CD4-positive, alpha-beta T cell treated with Interleukin-1 beta for 1 hour (primary cell): ENCODE results near the gene TUSC1.
A peak's percentile ranks its signal among the peaks of the same experiment; 100 is the strongest.
"Not testable (repeated sequence)": the region's sequence is repeated elsewhere in the genome, so short reads cannot be mapped to it uniquely, and the experiment has no call there.

ENCODE experiments used
- DNase-seq, 2 donors: peaks; one replicate each; pipeline ENCODE4 v3.0.0-alpha.2; 2020 to 2022

Gene TUSC1

DNA sequence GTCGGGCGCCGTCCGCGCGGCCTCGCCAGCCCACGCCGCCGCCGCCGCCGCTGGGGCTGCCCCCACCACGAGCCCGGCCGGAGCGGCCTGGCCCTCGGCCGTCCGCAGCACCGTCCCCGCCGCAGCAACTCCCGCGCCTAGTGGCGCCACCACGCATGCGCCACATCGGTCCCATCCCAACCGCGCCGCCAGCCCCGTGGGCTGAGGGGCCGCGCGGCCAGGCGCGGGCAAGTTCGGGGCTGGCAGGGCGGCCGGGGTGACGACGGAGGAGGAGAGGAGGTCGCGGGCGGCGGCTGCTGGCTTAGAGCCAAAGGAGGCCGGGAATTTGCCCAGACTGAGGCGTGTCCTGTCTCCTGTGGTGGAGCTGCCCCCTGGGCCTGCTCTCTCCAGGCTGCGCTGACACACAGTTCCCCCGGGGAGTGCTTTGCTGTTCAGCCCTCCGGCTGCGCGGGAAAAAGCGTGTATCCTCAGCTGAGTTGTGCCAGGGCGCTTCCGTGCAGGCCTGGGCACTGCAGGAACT is at the start of gene TUSC1:
Gene TUSC1 (minus strand): TSS at position 298 of the 520 bp plus-strand sequence. CDS start 132 bp downstream, at position 166.
- peak in 1 of 2 donors; percentile 27 for DNase-seq

DNA sequence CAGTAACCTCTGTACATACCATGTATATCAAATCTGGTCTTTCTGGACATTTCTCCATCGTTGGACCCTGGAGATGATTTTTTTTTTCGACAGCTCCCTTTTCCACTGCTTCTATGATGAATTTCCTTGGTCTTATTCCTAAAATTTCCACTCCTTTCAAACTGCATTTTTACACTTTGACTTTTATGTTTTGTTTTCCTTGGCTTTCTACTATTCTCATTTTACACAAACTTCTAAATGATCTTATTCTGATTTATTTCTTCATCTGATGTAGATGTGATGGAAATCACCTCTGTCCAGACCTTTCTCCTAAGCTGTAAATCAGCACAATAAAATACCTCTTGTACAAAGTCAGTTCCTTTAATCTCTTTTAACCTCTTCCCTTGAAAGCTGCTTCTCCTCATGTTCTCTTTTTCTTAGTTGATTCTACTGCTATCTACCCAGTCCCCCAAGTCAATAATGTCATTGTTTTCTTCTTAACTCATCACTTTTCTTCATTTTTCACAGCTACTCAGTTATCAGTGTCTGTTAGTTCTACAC is 48.7 kb upstream of the TUSC1 start:
- no peak for DNase-seq

DNA sequence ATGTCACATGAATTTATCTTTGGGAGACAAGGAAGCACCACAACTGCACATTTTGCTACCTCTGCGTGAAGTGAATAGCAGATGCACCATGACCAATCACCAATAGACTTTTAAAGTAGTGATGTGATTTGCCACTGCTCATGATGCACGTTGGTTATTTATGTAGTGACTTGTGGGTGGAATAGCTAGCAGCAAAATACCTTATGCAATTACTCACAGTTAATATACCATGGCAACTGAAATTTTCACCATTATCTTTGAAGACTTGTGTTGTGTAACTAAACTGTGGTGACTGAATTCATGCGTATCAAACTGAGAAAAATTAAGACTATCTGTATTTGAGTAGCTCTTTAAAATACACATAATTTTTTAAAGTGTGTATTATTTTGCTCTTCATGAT is 46.2 kb upstream of the TUSC1 start:
- DNase-seq = no peak

DNA sequence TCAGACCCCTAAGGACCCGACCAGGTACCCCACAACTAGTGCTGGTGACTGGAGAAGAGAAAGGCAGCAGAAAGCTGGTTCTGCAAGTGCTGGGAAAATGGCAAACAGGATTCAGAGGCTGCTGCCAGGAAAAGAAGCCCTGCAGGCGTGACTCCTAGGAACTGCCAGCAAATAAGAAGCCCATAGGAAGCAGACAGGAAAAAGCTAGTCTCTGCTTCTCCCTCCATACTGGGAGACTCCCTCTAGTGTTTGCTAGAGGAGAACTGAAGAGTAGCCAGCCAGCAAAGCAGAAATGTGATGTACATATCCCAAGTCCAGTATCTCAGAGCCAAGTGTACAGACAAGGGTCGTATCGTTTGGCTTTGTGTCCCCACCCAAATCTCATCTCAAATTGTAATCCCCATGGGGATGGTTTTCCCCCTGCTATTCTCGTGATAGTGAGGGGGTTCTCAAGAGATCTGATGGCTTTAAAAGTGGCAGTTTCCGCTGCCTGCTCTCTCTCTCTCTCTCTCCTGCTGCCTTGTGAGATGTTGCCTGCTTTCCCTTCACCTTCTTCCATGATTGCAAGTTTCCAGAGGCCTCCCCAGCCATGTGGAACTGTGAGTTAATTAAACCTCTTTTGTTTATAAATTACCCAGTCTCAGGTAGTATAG is 38.1 kb upstream of the TUSC1 start:
- DNase-seq = no peak

DNA sequence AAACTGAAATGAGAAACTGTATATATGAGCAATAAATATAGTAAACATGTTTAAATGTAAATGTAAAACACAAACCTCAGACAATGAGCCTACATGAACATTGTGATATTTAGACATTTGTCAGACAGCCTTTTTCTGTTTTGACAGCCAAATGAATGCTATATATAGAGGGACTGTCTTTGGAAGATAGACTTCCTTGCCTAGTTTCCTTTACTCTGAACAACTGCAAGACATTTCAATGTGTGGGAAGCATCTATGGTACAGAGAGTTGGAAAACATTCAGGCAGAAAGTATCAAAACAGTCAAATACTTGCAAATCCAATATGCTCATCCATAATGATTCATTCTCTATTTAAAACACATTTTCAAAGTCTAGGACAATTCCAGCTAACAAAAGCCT is 31.7 kb upstream of the TUSC1 start:
- DNase-seq = no peak

DNA sequence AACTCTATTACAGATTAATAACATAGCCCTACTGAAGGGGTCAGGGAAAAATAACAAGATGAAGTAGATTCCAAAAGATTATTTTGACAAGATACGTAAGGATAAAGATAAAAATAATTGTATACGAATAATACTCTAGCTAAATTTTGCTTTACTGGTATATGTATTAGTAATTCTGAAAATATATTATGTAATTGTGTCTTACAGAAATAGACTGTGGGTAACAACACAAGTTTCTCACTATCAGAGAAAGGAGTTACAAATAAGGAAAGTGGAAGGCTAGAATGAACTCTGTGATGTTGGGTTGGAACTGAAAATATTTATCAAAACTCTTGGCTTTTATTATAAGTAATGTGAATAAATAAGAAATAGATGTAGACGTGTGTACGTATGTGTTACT is 26.6 kb upstream of the TUSC1 start:
- DNase-seq = no peak

DNA sequence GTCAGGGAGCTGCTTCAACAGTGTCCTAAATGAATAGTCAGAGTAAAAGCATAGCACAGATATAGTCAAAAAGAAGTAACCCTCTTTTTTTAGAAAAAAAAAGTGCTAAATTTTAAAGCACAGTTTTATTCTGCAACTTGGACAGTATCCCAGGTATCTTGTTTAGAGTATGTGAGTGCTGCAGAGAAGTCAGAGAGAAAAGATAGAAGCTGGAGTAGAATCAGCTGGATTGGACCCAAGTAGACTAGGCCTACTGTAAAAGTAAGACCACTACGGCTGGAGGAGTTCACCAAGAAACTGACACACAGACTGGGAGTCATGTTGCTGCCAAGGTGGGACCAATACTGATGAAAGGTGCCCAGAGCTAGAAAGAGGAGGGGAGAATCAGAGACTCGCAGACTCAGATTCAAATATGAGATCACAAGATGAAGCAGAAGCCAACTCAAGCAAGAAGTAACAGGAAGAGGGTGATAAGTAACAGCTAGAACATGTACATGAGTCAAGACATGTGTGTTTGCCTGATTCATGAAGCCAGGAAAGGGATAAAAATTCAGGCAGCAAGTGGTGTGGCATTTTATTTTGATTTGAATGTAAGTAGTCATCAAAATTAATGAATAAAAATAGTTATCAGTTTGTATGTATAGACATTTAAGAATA is 25.6 kb upstream of the TUSC1 start:
- DNase-seq = no peak

DNA sequence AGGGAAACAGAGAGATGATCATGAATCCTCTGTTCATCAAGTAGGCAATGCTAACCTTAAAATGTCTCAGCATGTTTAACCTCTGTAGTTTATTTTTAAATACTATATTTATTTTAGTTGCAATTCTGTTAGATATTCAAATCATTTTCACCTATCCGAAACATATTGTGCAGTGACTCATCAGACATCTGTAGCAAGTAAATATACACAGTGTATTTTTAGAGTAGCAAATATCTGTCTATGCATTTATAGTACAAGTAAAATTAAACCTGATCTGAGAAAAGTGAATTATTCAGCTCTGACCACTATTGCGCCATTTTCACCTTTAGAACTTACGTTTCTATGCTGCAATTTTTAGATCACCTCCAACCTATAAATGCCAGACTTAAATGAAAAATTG is 24.3 kb upstream of the TUSC1 start:
- no peak for DNase-seq

DNA sequence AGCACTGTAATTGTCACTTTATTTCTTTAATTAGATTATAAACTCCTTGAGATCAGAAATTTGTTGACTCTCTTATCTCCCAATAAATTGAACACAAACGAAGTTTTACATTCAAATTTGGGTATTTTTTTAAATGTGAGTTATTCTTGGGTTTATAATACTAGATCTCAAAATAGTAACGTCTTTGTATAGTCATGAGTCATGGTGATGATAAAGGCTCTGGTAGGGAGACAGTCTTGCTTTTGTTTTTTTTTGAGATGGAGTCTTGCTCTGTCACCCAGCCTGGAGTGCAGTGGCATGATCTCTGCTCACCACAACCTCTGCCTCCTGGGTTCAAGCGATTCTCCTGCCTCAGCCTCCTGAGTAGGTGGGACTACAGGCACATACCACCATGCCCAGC is 22.7 kb upstream of the TUSC1 start:
- not testable (repeated sequence) for DNase-seq

DNA sequence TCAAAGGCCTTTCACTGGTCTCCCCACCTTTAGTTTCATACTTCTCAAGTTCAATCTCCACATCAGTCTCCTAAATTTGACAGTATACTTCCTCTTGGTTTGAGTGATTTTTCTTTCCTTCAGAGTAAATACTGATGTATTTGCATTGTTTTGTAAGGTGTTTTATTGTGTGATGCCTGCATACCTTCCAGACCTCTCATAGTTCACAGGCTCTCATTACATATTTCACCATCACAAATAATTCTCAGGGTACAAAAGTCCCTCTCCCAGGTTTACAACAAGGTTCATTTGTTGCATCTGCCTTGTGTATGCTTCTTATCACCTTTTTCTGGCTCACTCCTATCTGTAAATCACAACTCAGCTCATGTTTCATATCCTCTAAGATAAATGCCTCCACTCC is 22.2 kb upstream of the TUSC1 start:
- no peak for DNase-seq

DNA sequence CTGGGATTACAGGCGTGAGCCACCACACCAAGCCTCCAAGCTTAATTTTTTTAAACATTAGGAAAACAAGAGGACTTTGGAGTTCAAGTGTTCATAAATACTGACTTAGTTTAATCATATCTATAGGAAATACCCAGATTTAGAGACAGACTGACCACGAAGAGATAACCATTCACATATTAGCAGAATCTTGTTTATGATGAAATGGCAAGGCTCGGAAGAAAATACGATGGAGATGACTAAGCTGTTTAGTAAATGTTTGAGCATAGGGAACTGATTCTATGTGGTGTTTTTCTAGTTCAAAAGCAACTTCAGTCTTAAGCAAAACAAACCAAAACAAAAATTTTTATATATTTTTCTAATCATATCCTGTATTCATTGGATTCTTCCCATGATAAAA is 13.5 kb upstream of the TUSC1 start:
- no peak for DNase-seq

DNA sequence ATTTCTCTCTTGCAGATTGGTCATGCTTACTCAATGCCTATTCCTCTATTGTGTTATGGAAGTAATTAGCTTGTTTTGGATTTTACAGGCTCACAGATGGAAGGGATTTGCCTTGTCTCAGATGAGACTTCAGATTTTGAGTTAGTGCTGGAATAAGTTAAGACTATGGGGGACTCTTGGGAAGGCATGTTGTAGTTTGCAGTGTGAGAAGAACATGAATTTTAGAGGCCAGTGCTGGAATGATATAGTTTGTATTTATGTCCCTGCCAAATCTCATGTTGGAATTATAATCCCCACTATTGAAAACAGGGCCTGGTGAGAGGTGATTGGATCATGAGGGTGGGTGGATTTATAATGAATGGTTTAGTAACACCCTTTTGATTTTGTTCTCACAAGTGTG is 6.1 kb upstream of the TUSC1 start:
- no peak for DNase-seq

DNA sequence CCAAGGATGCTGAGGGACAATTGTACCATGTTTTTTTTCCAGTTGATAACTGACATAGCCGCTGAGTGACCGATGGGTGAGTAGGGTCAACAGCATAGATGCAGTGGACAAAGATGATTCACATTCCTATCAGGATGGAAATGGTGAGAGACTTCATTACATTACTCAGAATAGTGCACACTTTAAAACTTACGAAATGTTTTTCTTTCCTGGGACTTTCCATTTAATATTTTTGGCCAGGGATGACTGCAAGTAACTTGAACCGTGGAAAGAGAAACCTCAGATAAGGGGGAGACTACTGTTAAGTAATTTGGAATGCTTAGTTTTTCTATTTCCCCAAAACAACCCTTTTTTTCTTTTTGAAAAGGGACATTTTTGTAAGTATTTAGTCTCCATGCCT is 3.0 kb upstream of the TUSC1 start:
- no peak for DNase-seq

DNA sequence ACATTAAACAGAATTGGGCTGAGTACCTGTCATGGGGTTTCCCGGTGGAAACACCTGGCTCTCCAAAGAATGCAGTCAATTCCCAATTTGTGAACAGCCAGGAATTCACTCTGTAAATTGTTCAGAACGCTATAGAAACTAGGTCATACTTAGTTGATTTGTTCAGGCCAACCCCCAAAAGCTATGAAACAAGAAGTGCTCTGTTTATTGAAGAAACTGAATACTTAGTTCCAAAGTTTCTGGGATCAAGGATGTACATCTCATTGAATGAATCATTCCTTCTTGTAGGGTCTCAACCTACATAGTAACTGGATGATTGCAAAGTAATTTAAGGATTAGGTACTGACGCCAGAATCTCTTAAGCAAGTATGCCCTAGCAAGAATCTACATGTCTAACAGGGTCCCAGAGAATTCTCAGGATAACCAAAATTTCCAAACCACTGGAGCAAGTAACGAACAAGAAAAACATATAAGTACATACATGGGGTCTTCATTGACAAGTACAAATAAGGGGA is 659 bp upstream of the TUSC1 start:
- no peak for DNase-seq

DNA sequence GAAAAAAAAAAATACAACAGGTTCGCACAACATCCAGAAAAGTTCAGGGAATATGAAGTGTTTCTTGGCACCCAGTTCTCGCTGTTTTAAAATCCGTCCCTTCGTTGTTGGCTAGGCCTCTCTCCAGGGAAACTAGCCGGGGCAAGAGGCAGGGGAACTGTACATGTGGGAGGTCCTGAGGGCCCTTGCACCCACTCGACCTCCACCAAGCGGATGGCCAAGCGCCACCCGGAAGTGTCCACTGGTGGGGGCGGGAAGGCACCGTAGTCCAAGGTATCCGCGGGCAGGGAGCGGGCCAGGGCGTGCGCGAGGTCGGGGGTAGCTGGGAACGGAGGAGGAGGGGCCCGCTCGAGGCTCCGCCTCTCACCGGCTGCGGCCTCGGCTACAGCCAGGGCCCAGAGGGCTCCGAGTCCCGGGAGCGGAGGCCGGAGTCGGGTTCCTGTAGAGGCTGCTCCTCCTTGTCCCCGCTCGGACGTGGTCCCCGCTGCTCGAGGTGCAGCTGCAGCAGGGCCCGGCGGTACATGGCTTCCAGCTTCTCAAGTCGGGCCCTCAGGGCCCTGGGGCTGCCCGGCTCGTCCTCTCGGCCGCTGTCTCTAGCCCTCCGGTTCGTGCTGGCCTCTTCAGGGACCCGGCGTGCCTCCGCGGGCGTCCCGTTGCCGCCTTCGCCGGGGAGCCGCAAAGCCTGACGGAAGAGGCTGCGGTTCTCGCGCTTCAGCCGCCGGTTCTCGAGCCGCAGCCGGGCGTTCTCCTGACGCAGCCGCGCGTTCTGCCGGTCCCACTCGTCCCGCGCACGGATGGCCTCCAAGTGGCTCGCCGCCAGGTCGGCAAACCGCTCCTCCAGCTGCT is 720 bp downstream of the TUSC1 start:
- DNase-seq = peak in 1 of 2 donors; percentile 14

DNA sequence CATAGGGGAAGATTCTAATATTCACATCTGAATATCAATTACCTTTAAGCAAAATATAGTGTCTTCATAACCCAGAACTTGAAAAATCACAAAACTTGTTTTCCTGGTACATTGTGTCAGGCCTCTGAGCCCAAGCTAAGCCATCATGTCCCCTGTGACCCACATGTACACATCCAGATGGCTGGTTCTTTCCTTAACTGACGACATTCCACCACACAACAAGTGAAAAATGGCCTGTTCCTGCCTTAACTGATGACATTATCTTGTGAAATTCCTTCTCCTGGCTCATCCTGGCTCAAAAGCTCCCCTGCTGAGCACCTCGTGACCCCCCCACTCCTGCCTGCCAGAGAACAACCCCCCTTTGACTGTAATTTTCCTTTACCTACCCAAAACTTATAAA is 2.4 kb downstream of the TUSC1 start:
- not testable (repeated sequence) for DNase-seq

DNA sequence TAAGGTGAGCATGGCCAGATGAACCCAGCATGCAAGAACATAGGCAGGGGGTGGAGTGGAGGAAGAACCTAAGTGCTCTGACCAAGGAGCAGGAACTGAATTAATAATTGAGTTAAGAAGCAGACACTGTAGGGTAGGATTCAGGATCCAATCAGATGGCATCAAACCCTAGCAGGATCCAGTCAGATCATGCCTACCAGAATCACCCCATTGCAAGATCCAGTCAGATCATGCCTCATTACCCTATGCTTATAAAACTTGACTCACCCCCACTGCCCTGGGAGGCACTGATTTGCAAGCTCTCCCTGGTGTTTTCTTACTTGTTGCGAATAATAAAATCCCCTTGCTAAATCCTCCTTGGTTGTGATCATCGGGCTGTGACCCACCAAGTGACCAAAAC is 19.7 kb downstream of the TUSC1 start:
- no peak for DNase-seq

DNA sequence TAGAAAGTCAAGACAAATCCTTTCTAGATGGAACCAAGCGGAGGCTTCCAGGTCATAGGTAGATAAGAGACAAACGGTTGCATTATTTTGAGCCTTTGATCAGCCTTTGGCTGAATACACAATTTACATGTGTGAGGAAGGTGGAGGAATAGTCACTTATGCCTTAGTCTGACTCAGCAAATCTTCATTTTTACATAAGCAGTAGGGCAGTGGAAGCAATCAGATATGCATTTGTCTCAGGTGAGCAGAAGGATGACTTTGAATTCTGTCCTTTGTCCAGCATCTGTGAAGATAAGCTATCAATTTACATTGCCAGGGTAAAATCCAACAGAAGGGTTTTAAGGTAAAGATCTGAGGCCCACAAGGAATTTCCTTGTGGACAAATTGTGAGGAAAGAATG is 23.8 kb downstream of the TUSC1 start:
- DNase-seq = no peak

DNA sequence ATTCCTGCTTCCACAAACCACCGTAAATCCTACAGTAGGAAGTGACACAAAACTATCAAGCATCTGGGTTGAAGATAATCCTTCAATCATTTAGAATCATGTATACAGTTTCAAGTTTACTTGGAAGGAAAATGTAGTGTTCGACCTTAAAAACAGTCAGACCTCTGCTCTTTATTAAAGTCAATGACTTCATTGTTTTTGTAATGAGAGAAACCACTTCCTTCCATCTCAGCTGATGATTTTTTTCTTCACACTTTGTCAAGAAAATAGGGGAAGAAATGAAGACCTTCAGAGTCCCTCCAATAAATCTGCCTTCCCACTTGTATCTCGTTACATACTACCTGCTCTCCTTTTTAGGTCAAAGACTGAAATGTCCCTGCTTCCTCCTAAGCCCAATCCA is 30.1 kb downstream of the TUSC1 start:
- no peak for DNase-seq

DNA sequence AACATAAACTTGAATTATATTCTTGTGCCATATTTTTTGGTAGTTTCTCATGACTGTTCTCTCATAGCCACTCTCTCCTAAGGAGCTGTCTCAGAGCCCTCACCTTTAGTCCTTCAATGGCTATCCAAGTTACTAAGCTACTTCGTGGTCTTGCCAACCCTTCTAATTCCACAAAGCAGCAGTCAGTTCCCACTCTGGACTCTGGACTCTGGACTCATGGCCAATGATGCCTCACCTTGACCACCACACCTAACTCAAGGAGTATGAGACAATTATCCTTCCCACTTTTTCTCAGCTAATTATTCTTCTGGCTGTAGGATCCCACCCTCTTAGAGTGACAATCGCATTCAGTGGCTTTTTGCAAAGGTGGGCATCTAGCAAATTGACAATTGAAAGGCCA is 42.2 kb downstream of the TUSC1 start:
- DNase-seq = no peak

DNA sequence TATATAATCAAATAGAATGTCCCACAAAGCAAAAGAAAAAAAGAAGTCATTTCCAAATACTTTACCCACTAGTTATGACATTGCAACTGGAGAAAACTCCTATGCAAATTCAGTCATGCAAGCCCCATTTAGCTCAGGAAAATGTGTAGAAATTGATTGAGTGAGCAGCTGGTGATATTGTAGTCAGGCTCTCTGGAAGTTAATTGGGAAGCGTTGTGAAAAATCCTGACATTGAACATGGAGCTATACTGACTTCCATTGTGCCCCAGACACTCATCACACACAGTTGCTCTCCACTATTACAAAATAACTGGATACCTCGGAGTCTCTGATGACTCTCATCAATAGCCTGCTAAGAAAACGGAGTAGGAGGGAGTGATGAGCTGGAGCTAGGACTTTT is 49.0 kb downstream of the TUSC1 start:
- no peak for DNase-seq
